ENCODE measurements around the gene LSS.

GRCh38 chr21:46183910-46184624 lies 44.5 kb downstream of the LSS start, which contains the start of gene SPATC1L:
- no peak for TF ChIP-seq POLR2A (IDR thresholded peaks at IDR 0.05; ENCODE audit: low read depth, low read length)
- no peak for TF ChIP-seq POLR2AphosphoS5 (IDR thresholded peaks at IDR 0.05; ENCODE audit: low read depth, low read length)
- no peak for TF ChIP-seq TAF1 (IDR thresholded peaks at IDR 0.05; ENCODE audit: low read depth, low read length)
- no peak for TF ChIP-seq SPI1 (IDR thresholded peaks at IDR 0.05; ENCODE audit: low read depth, low read length)
- no peak for TF ChIP-seq POU2F2 (IDR thresholded peaks at IDR 0.05; ENCODE audit: low read depth, low read length)

All from GM12891 (cell line).